HEK293 (cell line): Measurements from ENCODE around the gene LRP6.

Source experiments
- CTCF ChIA-PET: fragments of 350-600 bp; formaldehyde crosslinking; extraction: SDS; loops from one replicate; lab custom pipeline; 2021; ENCODE audit warnings: antibody characterized with exemption; lab: Yijun Ruan, JAX
- POLR2A ChIA-PET: fragments of 300-600 bp; formaldehyde crosslinking; extraction: SDS; loops from one replicate; lab custom pipeline; 2020; ENCODE audit warnings: antibody characterized with exemption, inconsistent platforms; lab: Yijun Ruan, JAX
- H3K27ac ChIP-seq: fragments of 200-500 bp; sonication (Bioruptor generic); 2 replicates; pipeline ENCODE4 v1.5.1; 2014; ENCODE audit warnings: low read depth, low read length, control low read depth, inconsistent platforms; ENCODE audit errors: extremely low read depth
- H3K36me3 ChIP-seq, 2 experiments: fragments of 200-500 bp in 1 of 2; sonication (Bioruptor generic) in 1 of 2; 1 replicate in 1 of 2; 2 replicates in 1 of 2; pipeline ENCODE4 v1.5.1; 2014 to 2017; ENCODE audit warnings: inconsistent platforms in 2 of 2, low read length in 2 of 2; ENCODE audit not compliant: control insufficient read depth in 2 of 2, insufficient read depth in 1 of 2
- H3K4me1 ChIP-seq: fragments of 200-500 bp; sonication (Bioruptor generic); 2 replicates; pipeline ENCODE4 v1.5.1; 2014; ENCODE audit warnings: mild to moderate bottlenecking, low read length, inconsistent platforms; ENCODE audit not compliant: control insufficient read depth, insufficient read depth
- H3K4me3 ChIP-seq: 2 replicates; pipeline ENCODE4 v1.5.1; 2011; ENCODE audit warnings: low read depth, mild to moderate bottlenecking, control low read depth, low read length, moderate library complexity
- H3K9me3 ChIP-seq: fragments of 200-500 bp; sonication (Bioruptor generic); 2 replicates; pipeline ENCODE4 v1.5.1; 2014; ENCODE audit warnings: low read depth, low read length, inconsistent platforms; ENCODE audit not compliant: control insufficient read depth, insufficient read depth
- HOXD13 ChIP-seq: sonication (generic); formaldehyde crosslinking; IDR thresholded peaks from 2 replicates; pipeline ENCODE4 v1.8.0; 2022; ENCODE audit warnings: missing genetic modification reagents, borderline replicate concordance
- PRDM2 ChIP-seq: fragments of 450-650 bp; formaldehyde crosslinking; IDR thresholded peaks from 2 replicates; pipeline ENCODE4 v1.5.1; 2016; ENCODE audit warnings: missing biosample characterization, missing genetic modification characterization, borderline replicate concordance
- TCF7L2 ChIP-seq: IDR thresholded peaks from 2 replicates; pipeline ENCODE4 v1.6.1; 2011; ENCODE audit warnings: low read depth, mild to moderate bottlenecking, inconsistent platforms, low read length, moderate library complexity, borderline replicate concordance
- TRIM28 ChIP-seq: IDR thresholded peaks from 2 replicates; pipeline ENCODE4 v1.6.1; 2011; ENCODE audit warnings: low read length, control low read depth, borderline replicate concordance
- ZBTB17 ChIP-seq: fragments of 450-650 bp; formaldehyde crosslinking; IDR thresholded peaks from 2 replicates; pipeline ENCODE4 v1.5.1; 2016; ENCODE audit warnings: missing biosample characterization, missing genetic modification characterization
- ZBTB49 ChIP-seq: fragments of 450-650 bp; formaldehyde crosslinking; IDR thresholded peaks from 2 replicates; pipeline ENCODE4 v1.5.1; 2016; ENCODE audit warnings: missing biosample characterization, missing genetic modification characterization, low read depth
- ZNF266 ChIP-seq: fragments of 450-650 bp; formaldehyde crosslinking; IDR thresholded peaks from 2 replicates; pipeline ENCODE4 v1.5.1; 2016; ENCODE audit warnings: missing biosample characterization, missing genetic modification characterization, low read depth
- ZNF274 ChIP-seq, 2 experiments: fragments of 200-500 bp in 1 of 2; fragments of 450-650 bp in 1 of 2; sonication (Bioruptor generic) in 1 of 2; formaldehyde crosslinking in 1 of 2; IDR thresholded peaks; 2 replicates each; pipeline versions ENCODE4 v1.5.1 to v1.6.1; 2014 to 2016; ENCODE audit warnings: borderline replicate concordance in 1 of 2, inconsistent platforms in 1 of 2, low read length in 1 of 2, missing biosample characterization in 1 of 2, missing genetic modification characterization in 1 of 2
- ZNF366 ChIP-seq: fragments of 450-650 bp; formaldehyde crosslinking; conservative IDR thresholded peaks from 2 replicates; pipeline ENCODE4 v1.5.1; 2016; ENCODE audit warnings: missing biosample characterization, missing genetic modification characterization
- ZNF37A ChIP-seq: fragments of 450-650 bp; IDR thresholded peaks from 2 replicates; pipeline ENCODE4 v1.5.1; 2018; ENCODE audit warnings: missing biosample characterization, missing genetic modification characterization
- ZNF518A ChIP-seq: fragments of 450-650 bp; formaldehyde crosslinking; conservative IDR thresholded peaks from 2 replicates; pipeline ENCODE4 v1.5.1; 2016; ENCODE audit warnings: low read depth, missing biosample characterization, missing genetic modification characterization
- ZNF560 ChIP-seq: fragments of 450-650 bp; formaldehyde crosslinking; IDR thresholded peaks from 2 replicates; pipeline ENCODE4 v1.5.1; 2017; ENCODE audit warnings: missing biosample characterization, missing genetic modification characterization, borderline replicate concordance
- ZNF580 ChIP-seq: fragments of 450-650 bp; formaldehyde crosslinking; IDR thresholded peaks from 2 replicates; pipeline ENCODE4 v1.5.1; 2016; ENCODE audit warnings: missing biosample characterization, missing genetic modification characterization
- ZNF664 ChIP-seq: fragments of 450-650 bp; formaldehyde crosslinking; IDR thresholded peaks from 2 replicates; pipeline ENCODE4 v1.5.1; 2016; ENCODE audit warnings: missing biosample characterization, missing genetic modification characterization
- TF ChIP-seq, protein P1 (sequence below): fragments of 450-650 bp; formaldehyde crosslinking; IDR thresholded peaks from 2 replicates; pipeline ENCODE4 v1.5.1; 2017; ENCODE audit warnings: missing biosample characterization, missing genetic modification characterization
- TF ChIP-seq, protein P2 (sequence below): fragments of 450-650 bp; formaldehyde crosslinking; IDR thresholded peaks from 2 replicates; pipeline ENCODE4 v1.5.1; 2016; ENCODE audit warnings: missing biosample characterization, missing genetic modification characterization

LRP6 gene

DNA sequence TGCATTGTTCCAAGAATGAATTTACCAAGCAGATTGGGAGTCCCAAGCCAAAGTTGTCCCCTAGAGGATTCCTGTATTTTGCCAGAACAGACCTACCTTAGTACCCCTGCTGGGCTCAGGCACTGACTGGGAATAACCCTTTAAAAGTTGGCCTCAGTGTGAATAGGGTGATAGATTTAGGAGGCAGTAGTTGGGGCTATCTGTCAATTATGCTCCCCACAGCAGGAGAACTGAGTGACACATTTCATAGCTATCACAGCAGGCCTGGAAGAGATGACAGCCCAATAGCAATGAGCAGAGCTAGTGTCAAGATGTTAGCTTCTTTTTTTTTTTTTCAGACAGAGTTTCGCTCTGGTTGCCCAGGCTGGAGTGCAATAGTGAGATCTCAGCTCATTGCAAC is 14.3 kb upstream of the LRP6 start (continued):
- TF ChIP-seq ZNF37A (tag by site-specific recombination) (no peak), TRIM28 (no peak), ZNF366 (tag by site-specific recombination) (no peak), TCF7L2 (no peak), ZNF266 (no peak), ZBTB17 (tag by site-specific recombination) (no peak)
- TF ChIP-seq, protein P1, sequence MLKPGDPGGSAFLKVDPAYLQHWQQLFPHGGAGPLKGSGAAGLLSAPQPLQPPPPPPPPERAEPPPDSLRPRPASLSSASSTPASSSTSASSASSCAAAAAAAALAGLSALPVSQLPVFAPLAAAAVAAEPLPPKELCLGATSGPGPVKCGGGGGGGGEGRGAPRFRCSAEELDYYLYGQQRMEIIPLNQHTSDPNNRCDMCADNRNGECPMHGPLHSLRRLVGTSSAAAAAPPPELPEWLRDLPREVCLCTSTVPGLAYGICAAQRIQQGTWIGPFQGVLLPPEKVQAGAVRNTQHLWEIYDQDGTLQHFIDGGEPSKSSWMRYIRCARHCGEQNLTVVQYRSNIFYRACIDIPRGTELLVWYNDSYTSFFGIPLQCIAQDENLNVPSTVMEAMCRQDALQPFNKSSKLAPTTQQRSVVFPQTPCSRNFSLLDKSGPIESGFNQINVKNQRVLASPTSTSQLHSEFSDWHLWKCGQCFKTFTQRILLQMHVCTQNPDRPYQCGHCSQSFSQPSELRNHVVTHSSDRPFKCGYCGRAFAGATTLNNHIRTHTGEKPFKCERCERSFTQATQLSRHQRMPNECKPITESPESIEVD: no peak

DNA sequence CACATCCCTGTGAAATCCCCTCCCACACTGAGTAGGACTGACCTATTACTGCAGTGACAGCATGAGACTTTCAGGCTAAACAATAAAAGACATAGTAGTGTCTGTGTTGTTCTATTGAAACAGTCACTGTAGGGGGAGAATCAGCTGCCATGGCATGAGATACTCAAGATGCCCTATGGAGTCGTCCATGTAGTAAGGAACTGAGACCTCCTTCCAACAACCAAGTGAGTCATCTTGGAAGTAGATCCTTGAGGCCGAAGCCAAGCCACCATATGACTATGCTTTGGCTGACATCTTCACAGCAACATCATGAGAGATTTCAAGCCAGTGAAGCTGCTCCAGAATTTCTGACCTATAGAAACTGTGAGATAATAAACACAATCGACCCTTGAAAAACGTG is 12.1 kb upstream of the LRP6 start:
- Histone ChIP-seq H3K4me3 (no peak overlapping the region), H3K9me3 (no peaks in the 10 kb centered on the region)
- POLR2A ChIA-PET: no interaction called here
- TF ChIP-seq ZNF560 (no peak), ZNF664 (no peak), ZBTB49 (no peak), ZNF580 (tag by site-specific recombination) (no peak), ZNF518A (no peak), PRDM2 (tag by site-specific recombination) (no peak), HOXD13 (no peak), ZNF274 (IDR thresholded peaks at IDR 0.05; ENCODE audit: low read length) (no peak), ZNF274 (tag by site-specific recombination; IDR thresholded peaks at IDR 0.05; ENCODE audit: borderline replicate concordance) (no peak)
- TF ChIP-seq, protein P2, sequence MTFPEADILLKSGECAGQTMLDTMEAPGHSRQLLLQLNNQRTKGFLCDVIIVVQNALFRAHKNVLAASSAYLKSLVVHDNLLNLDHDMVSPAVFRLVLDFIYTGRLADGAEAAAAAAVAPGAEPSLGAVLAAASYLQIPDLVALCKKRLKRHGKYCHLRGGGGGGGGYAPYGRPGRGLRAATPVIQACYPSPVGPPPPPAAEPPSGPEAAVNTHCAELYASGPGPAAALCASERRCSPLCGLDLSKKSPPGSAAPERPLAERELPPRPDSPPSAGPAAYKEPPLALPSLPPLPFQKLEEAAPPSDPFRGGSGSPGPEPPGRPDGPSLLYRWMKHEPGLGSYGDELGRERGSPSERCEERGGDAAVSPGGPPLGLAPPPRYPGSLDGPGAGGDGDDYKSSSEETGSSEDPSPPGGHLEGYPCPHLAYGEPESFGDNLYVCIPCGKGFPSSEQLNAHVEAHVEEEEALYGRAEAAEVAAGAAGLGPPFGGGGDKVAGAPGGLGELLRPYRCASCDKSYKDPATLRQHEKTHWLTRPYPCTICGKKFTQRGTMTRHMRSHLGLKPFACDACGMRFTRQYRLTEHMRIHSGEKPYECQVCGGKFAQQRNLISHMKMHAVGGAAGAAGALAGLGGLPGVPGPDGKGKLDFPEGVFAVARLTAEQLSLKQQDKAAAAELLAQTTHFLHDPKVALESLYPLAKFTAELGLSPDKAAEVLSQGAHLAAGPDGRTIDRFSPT (tag by site-specific recombination): no peak
- TF ChIP-seq, all 188 proteins: peak for 0
- CTCF ChIA-PET: interaction anchor here (0.6 kb wide), 1 partner anchor 69 kb away, joined by 3 read pairs; no protein-coding TSS in a partner anchor
- H3K27ac ChIP-seq: no peak overlapping the region
- H3K36me3 ChIP-seq: no peaks in the 10 kb centered on the region
- H3K4me1 ChIP-seq: no peaks in the 10 kb centered on the region
